ENCODE measurements around the gene CEBPZOS. TPM values are rescaled to one million over a fixed set of nuclear protein-coding genes. Genes with fewer than 3 reads are reported as not detected.
A peak's percentile ranks its signal among the peaks of the same experiment; 100 is the strongest.
"Not testable (repeated sequence)": the region's sequence is repeated elsewhere in the genome, so short reads cannot be mapped to it uniquely, and the experiment has no call there.

CEBPZOS gene
- total RNA-seq, 2 experiments from 2014 or later, result 35.1 to 36.0 TPM

DNA sequence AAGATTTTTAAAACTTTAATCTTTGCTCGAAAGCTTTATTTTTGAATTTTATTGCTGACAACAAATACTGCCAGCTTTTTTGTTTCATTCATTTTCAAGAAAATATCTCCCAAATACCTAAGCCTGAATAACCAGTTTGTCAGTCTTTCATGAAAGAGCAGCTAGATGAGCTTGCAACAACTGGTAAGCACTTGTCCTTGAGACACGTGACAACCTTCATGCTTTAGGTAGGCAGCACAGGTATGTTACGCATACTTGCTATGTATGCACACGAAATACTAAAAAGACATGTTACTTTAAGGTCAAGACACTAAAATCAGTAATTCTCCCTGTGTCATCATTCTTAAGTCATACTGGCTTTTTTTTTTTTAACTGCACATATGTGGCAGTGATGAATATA, 22.8 kb downstream of the CEBPZOS start:
- DNase-seq (no peak), ATAC-seq (no peak)
- Mint-ChIP-seq H3K36me3 (ENCODE audit: low read depth) (peaks cover 67% of the 10 kb centered on the region), H3K4me3 (no peak overlapping the region), H3K27ac (no peak overlapping the region), H3K9me3 (ENCODE audit: insufficient read depth) (no peaks in the 10 kb centered on the region), H3K4me1 (ENCODE audit: low read depth) (peaks cover 29% of the 10 kb centered on the region), H3K27me3 (ENCODE audit: low read depth) (no peaks in the 10 kb centered on the region)
- ChIA-PET CTCF (no interaction called here), POLR2A (interaction anchor here (1.0 kb wide), 1 partner anchor 13 kb away, joined by 3 read pairs; the partner anchor contains the start of genes CEBPZ and NDUFAF7)

DNA sequence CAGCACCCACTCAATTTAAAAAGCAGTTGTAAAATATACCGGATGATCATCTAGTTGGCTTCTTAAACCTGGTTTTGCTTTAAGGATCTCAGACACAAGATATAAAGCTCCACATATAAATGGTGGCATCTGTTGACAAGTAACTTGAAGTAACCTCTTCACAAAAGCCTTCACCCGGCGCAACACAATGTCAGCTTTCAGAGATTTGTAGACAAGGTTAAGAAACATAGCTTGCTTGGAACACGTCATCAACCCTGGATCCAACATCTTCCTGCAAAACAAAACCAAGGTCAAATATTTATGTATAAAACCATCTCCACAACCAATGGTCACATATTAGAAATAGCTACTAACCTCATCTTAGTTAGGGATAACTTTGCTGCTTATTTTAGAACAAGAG, 26.8 kb downstream of the CEBPZOS start:
- CTCF ChIA-PET, result interaction anchor here (1.0 to 1.8 kb wide), 3 partner anchors 9 to 54 kb away, joined by 3 to 7 read pairs (median 6); partner anchors contain the start of genes CEBPZ and NDUFAF7
- Mint-ChIP-seq H3K27ac (peak overlapping the region; percentile 5), H3K36me3 (ENCODE audit: low read depth) (peaks cover 74% of the 10 kb centered on the region), H3K27me3 (ENCODE audit: low read depth) (no peaks in the 10 kb centered on the region), H3K4me1 (ENCODE audit: low read depth) (peaks cover 49% of the 10 kb centered on the region), H3K4me3 (no peak overlapping the region), H3K9me3 (ENCODE audit: insufficient read depth) (no peaks in the 10 kb centered on the region)
- POLR2A ChIA-PET, result interaction anchor here (1.2 kb wide), 1 partner anchor 26 kb away, joined by 3 read pairs; no protein-coding TSS in a partner anchor
- DNase-seq (no peak), ATAC-seq (no peak)

DNA sequence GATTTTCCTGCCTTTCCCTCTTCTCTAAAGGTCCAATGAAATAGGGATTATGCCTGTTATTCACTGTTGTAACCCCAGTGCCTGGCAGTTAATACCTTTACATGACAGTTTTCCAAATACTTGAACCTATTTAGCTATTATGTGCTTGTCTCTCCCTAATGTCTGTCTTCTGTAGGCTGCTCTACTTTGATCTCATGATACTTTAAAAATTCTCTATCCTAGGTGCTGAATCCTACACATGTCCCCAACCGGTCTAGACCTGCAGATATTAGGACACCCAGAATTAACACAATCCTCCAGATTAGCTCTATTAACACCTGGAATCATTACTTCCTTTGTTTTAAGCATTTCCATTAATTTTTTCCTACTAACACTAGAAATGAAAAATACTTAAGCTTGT, 27.8 kb downstream of the CEBPZOS start:
- CTCF ChIA-PET, result interaction anchor here (0.7 to 1.8 kb wide), 3 partner anchors 8 to 97 kb away, joined by 3 to 7 read pairs (median 6); partner anchors contain the start of genes CEBPZ and NDUFAF7
- Mint-ChIP-seq H3K4me1 (ENCODE audit: low read depth) (peaks cover 54% of the 10 kb centered on the region), H3K27me3 (ENCODE audit: low read depth) (no peaks in the 10 kb centered on the region), H3K36me3 (ENCODE audit: low read depth) (peaks cover 71% of the 10 kb centered on the region), H3K27ac (no peak overlapping the region), H3K9me3 (ENCODE audit: insufficient read depth) (no peaks in the 10 kb centered on the region), H3K4me3 (no peak overlapping the region)
- DNase-seq, result no peak
- POLR2A ChIA-PET, result no interaction called here
- no peak for ATAC-seq

DNA sequence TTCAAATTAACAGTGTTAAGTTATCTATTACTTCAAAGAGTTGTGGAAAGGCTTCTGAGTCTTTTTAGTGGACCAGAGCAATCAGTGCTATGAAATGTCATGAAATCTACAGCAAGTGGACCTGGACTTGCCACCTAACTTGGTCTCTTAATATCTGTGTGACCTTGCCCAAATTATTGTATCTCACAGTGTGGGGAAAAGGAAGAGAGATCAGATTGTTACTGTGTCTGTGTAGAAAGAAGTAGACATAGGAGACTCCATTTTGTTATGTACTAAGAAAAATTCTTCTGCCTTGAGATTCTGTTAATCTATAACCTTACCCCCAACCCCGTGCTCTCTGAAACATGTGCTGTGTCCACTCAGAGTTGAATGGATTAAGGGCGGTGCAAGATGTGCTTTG, 28.8 kb downstream of the CEBPZOS start:
- POLR2A ChIA-PET; H3K4me3 Mint-ChIP-seq; H3K27ac Mint-ChIP-seq; ATAC-seq; CTCF ChIA-PET; DNase-seq; H3K9me3 Mint-ChIP-seq (ENCODE audit: insufficient read depth); H3K27me3 Mint-ChIP-seq (ENCODE audit: low read depth): not testable (repeated sequence)
- Mint-ChIP-seq H3K4me1 (ENCODE audit: low read depth) (peaks cover 62% of the 10 kb centered on the region), H3K36me3 (ENCODE audit: low read depth) (peaks cover 70% of the 10 kb centered on the region)

DNA sequence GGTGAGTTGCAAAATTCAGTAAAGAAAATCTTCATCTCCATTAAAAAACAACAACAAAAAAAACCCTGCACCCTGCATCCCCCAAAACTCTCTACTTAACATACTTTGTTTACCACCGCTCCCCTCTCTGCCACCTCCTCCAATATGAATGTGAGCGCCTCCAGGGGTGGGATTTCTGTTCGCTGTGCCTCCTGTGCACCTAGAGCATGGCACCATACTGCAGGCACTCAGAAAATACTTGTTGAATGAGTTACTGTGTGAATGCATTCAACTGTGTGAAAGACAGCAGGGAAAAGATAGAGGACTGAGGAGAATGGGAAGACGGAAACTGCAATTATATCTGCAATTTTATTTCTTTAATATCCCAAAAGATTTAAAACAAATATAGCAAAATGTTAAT, 30.6 kb downstream of the CEBPZOS start:
- peaks cover 56% of the 10 kb centered on the region for H3K4me1 Mint-ChIP-seq (ENCODE audit: low read depth)
- POLR2A ChIA-PET, result no interaction called here
- H3K27ac Mint-ChIP-seq, result no peak overlapping the region
- H3K4me3 Mint-ChIP-seq, result no peak overlapping the region
- no peak for ATAC-seq
- H3K36me3 Mint-ChIP-seq (ENCODE audit: low read depth), result peaks cover 54% of the 10 kb centered on the region
- CTCF ChIA-PET, result no interaction called here
- no peaks in the 10 kb centered on the region for H3K9me3 Mint-ChIP-seq (ENCODE audit: insufficient read depth)
- no peak for DNase-seq
- H3K27me3 Mint-ChIP-seq (ENCODE audit: low read depth), result no peaks in the 10 kb centered on the region

DNA sequence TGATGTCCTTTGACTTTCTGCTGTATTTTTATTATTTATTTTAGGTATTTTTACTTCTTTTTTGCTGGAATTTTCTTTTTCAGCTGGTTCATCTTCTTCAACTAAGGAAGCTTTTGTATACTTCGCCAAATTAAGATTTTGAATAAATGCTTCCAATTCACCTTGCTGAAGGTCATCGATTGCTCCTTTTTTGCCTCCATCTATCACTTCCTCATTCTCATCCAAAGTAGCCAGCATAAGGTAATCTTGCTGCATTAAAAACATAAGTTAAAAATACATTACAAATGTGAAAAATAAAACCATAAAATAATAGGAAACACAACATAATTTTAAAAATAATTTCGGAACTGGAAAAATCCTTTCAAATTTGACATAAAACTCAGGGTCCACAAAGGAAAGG, 32.5 kb downstream of the CEBPZOS start:
- no peaks in the 10 kb centered on the region for H3K27me3 Mint-ChIP-seq (ENCODE audit: low read depth)
- peaks cover 38% of the 10 kb centered on the region for H3K36me3 Mint-ChIP-seq (ENCODE audit: low read depth)
- POLR2A ChIA-PET, result interaction anchor here (1.3 kb wide), 1 partner anchor 32 kb away, joined by 3 read pairs; no protein-coding TSS in a partner anchor
- no peak overlapping the region for H3K4me3 Mint-ChIP-seq
- CTCF ChIA-PET, result no interaction called here
- no peak for ATAC-seq
- H3K9me3 Mint-ChIP-seq (ENCODE audit: insufficient read depth), result no peaks in the 10 kb centered on the region
- no peak overlapping the region for H3K27ac Mint-ChIP-seq
- no peak for DNase-seq
- H3K4me1 Mint-ChIP-seq (ENCODE audit: low read depth), result peaks cover 39% of the 10 kb centered on the region

DNA sequence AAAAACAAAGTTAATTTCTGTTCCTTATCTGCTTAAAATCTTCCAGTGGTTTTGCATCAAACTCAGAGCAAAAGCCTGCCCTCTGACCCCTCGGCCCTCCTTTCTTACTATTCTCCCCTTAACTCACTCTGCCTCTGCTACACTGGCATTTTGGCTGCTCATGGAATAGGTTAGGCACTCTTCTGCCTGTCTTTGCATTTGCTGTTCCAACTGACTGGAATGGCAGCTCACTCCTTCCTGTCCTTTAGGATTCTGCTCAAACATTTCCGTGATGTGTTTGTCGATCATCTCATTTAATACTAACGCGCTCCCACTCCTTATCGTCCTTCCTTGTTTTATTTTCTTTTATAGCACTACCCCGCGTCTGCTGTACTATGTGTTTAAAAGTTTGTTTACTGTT, 34.3 kb downstream of the CEBPZOS start:
- CTCF ChIA-PET, result no interaction called here
- Mint-ChIP-seq H3K27me3 (ENCODE audit: low read depth) (no peaks in the 10 kb centered on the region), H3K4me1 (ENCODE audit: low read depth) (peaks cover 35% of the 10 kb centered on the region), H3K27ac (no peak overlapping the region), H3K36me3 (ENCODE audit: low read depth) (peaks cover 36% of the 10 kb centered on the region), H3K9me3 (ENCODE audit: insufficient read depth) (no peaks in the 10 kb centered on the region), H3K4me3 (no peak overlapping the region)
- POLR2A ChIA-PET, result interaction anchor here (1.8 kb wide), 1 partner anchor 30 kb away, joined by 4 read pairs; no protein-coding TSS in a partner anchor
- ATAC-seq, result no peak
- no peak for DNase-seq

DNA sequence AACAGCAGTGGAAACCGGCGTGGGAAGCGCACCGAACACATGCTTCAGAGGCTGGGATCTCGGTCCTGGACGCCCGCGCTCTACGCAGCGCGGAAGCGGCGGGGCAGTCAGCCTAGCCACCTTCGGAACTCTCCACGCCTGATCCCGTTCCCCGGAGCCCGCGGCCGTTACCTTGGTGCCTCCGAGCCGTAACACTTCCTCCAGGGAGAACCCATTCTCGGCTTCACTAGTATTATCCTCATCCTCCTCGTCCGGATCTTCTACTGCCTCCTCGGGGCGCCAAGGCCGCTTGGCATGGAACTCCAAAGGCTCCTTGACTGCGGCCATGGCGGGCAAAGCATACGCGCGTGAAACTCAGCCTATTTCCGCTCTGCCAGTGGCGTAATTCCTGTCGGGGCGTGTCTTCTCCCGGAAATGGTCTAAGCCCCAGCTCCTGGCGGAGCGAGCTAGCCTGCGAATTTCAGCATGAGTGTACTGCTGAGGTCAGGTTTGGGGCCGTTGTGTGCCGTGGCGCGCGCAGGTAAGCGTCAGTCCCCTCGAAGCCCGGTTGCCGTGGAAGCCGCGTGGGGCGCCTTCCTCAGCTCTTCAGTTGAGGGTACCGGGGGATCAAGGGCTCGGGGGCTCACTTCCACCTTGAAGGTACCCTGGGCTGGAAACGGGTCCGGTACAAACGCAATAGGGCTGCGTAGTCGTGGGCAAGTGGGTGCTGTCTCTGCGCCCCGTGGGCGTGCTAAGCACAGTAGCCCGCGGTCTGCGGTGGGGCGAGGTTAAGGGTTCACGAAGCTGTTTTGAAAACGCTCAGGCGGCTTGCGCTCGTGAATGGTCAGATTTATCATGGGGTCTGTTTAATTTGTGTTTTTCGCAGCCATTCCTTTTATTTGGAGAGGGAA, 35.2 kb downstream of the CEBPZOS start, which contains the start of the genes CEBPZ and NDUFAF7:
TSS of gene CEBPZ (minus strand) at position 356 of the 890 bp plus-strand sequence. CDS start at position 327, 29 bp downstream.
TSS of gene NDUFAF7 (plus strand) at position 418 of the 890 bp plus-strand sequence. CDS start at position 466, 48 bp downstream.
- Mint-ChIP-seq H3K4me3 (no peak within 1 kb of the TSS), H3K27ac (no peak within 1 kb of the TSS), H3K4me1 (ENCODE audit: low read depth) (peaks cover 30% of the 10 kb centered on the region), H3K9me3 (ENCODE audit: insufficient read depth) (no peaks in the 10 kb centered on the region), H3K36me3 (ENCODE audit: low read depth) (peaks cover 36% of the 10 kb centered on the region), H3K27me3 (ENCODE audit: low read depth) (no peaks in the 10 kb centered on the region)
- ATAC-seq, result peak; percentile 93
- DNase-seq, result peak; percentile 90
- ChIA-PET CTCF (interaction anchor here (0.8 to 1.3 kb wide), 3 partner anchors 8 to 75 kb away, joined by 3 to 6 read pairs (median 5); partner anchors contain the start of gene EIF2AK2), POLR2A (interaction anchor here (0.6 to 1.8 kb wide), 10 partner anchors 12 to 92 kb away, joined by 3 to 12 read pairs (median 4); partner anchors contain the start of genes CEBPZOS and EIF2AK2)

DNA sequence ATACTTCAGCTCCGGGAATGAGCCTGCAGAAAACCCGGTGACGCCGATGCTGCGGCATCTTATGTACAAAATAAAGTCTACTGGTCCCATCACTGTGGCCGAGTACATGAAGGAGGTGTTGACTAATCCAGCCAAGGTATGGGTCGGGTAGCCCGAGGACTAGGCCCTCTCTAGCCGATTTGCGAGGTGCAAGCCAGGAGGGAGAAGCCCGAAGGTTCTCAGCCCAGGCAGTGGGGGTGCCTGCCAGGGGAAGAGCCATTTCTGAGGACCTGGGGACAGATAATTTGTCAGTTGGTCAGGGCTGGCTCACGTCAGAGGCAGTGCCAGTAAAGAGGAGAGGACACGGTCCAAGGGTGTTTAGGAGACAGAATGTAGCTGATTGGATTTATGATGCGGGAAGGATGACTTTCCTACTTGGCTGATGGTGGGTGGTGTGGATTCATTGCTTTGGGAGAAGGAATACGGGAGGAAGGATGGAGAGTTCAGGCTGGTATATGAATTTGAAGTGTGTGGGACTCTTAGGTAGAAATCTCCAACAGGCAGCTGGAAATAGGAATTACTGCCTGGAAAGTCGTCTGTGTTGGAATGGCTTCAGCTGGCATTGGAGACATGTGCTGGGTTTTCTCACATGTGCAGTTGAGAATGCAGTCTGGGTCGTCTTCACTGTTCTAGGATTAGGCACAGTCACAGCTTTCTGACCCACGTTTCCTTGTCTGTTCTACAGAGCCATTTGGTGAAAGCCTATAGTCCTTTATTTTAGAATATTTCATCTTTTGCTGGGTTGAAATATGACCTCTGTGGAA, 36.0 kb downstream of the CEBPZOS start:
- peak; percentile 9 for ATAC-seq
- CTCF ChIA-PET, result interaction anchor here (0.8 to 1.3 kb wide), 3 partner anchors 9 to 76 kb away, joined by 3 to 6 read pairs (median 5); partner anchors contain the start of gene EIF2AK2

DNA sequence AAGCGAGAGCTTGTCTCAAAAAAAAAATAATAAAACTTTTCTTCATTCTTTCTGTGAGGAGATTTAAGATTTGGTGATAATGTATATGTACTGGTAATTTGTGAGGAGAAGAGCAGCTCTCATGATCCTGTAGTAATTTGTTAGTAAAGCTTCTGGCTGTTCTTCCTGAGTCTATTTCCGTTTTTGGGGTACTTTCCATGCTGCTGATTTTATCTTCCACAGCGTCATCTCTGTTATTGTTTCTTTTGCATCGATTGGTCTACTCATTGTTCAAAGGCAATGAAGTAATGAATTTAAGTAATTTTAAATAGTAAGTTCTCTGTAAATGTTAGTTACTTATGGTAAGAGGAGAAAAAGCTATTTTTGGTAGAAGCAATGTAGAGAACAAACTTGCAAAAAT, 47.1 kb downstream of the CEBPZOS start:
- H3K36me3 Mint-ChIP-seq (ENCODE audit: low read depth), result peaks cover 70% of the 10 kb centered on the region

More for the DNA sequence above, 36.0 kb downstream of the CEBPZOS start:
- no peak overlapping the region for H3K4me3 Mint-ChIP-seq
- H3K36me3 Mint-ChIP-seq (ENCODE audit: low read depth), result peaks cover 33% of the 10 kb centered on the region
- POLR2A ChIA-PET, result interaction anchor here (0.6 to 1.8 kb wide), 10 partner anchors 13 to 91 kb away, joined by 3 to 12 read pairs (median 4); partner anchors contain the start of genes CEBPZOS and EIF2AK2
- DNase-seq, result no peak
- H3K4me1 Mint-ChIP-seq (ENCODE audit: low read depth), result peaks cover 26% of the 10 kb centered on the region
- H3K9me3 Mint-ChIP-seq (ENCODE audit: insufficient read depth), result no peaks in the 10 kb centered on the region
- H3K27ac Mint-ChIP-seq, result no peak overlapping the region
- no peaks in the 10 kb centered on the region for H3K27me3 Mint-ChIP-seq (ENCODE audit: low read depth)

DNA sequence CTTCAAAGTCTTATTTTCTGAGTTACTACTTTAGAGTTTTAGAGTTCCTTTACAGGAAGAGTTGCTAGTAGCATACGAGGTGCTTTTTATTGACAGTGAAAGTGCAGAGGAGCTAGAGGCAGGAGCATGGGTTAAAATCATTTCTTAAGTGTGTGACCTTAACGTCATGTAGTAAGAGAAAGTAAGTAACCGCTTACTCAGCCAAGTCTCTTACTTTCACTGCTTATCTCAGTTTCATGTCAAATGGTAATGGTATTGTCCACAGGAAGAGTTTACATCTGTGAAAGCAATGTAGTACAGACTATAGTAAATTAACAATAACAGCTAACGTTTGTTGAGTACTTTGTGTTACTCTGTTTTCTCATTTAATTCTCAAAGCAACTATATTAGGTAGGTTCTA, 47.7 kb downstream of the CEBPZOS start:
- Mint-ChIP-seq H3K4me3 (no peak overlapping the region), H3K4me1 (ENCODE audit: low read depth) (peaks cover 10% of the 10 kb centered on the region), H3K36me3 (ENCODE audit: low read depth) (peaks cover 71% of the 10 kb centered on the region), H3K27ac (no peak overlapping the region), H3K27me3 (ENCODE audit: low read depth) (no peaks in the 10 kb centered on the region), H3K9me3 (ENCODE audit: insufficient read depth) (no peaks in the 10 kb centered on the region)
- ChIA-PET CTCF (no interaction called here), POLR2A (no interaction called here)
- ATAC-seq, result no peak
- no peak for DNase-seq

More for the DNA sequence above, 47.1 kb downstream of the CEBPZOS start:
- no peak for DNase-seq
- no peak for ATAC-seq
- ChIA-PET CTCF (no interaction called here), POLR2A (no interaction called here)
- Mint-ChIP-seq H3K27ac (no peak overlapping the region), H3K4me3 (no peak overlapping the region), H3K9me3 (ENCODE audit: insufficient read depth) (no peaks in the 10 kb centered on the region), H3K27me3 (ENCODE audit: low read depth) (no peaks in the 10 kb centered on the region), H3K4me1 (ENCODE audit: low read depth) (peaks cover 10% of the 10 kb centered on the region)

Data from activated CD8-positive, alpha-beta T cell treated with anti-CD3 and anti-CD28 coated beads, Interleukin-2, amount 10 ng/mL, durations not matched to agents 7 days and 5 days (primary cell).